ENCODE results near the gene CIDEB.

CIDEB gene

GRCh38 chr14:24283796-24284460 lies 23.8 kb downstream of the CIDEB start:
- TF ChIP-seq CTCF (IDR thresholded peaks at IDR 0.05; ENCODE audit: low read depth, low read length) = no peak

GRCh38 chr14:24282736-24283135 lies 25.0 kb downstream of the CIDEB start:
- no peak for TF ChIP-seq CTCF (IDR thresholded peaks at IDR 0.05; ENCODE audit: low read depth, low read length)
- no peak overlapping the region for H3K4me3 ChIP-seq (ENCODE audit: low read depth, low read length)

More at GRCh38 chr14:24283796-24284460, 23.8 kb downstream of the CIDEB start:
- H3K4me3 ChIP-seq (ENCODE audit: low read depth, low read length) = no peak overlapping the region

- TF ChIP-seq CTCF (IDR thresholded peaks at IDR 0.05; ENCODE audit: low read depth, low read length) = no peak
- no peak overlapping the region for H3K4me3 ChIP-seq (ENCODE audit: low read depth, low read length)
Observed at GRCh38 chr14:24281636-24282035, 26.1 kb downstream of the CIDEB start.

- no peak overlapping the region for H3K4me3 ChIP-seq (ENCODE audit: low read depth, low read length)
- no peak for TF ChIP-seq CTCF (IDR thresholded peaks at IDR 0.05; ENCODE audit: low read depth, low read length)
Observed at GRCh38 chr14:24280797-24281460, 26.8 kb downstream of the CIDEB start.

GRCh38 chr14:24279301-24280186 lies 28.2 kb downstream of the CIDEB start:
- no peak overlapping the region for H3K4me3 ChIP-seq (ENCODE audit: low read depth, low read length)
- peak; percentile 6; the same call in 1 of the 2 replicates for TF ChIP-seq CTCF (IDR thresholded peaks at IDR 0.05; ENCODE audit: low read depth, low read length)

- TF ChIP-seq CTCF (IDR thresholded peaks at IDR 0.05; ENCODE audit: low read depth, low read length) = no peak
- no peak overlapping the region for H3K4me3 ChIP-seq (ENCODE audit: low read depth, low read length)
Observed at GRCh38 chr14:24278424-24278823, 29.4 kb downstream of the CIDEB start.
